Parathyroid adenoma (tissue), 2 donors: ENCODE results near the gene ALPI.
"Not testable (repeated sequence)": the region's sequence is repeated elsewhere in the genome, so short reads cannot be mapped to it uniquely, and the experiment has no call there.

ENCODE experiments used
- H2AFZ ChIP-seq: fragments of 300-600 bp; sonication (generic); one replicate; pipeline ENCODE4 v1.7.0; 2017; ENCODE audit warnings: antibody characterized with exemption, mild to moderate bottlenecking
- H3K27ac ChIP-seq: fragments of 300-600 bp; sonication (generic); one replicate; pipeline ENCODE4 v1.7.0; 2017
- H3K27me3 ChIP-seq: fragments of 300-600 bp; sonication (generic); one replicate; pipeline ENCODE4 v1.7.0; 2017; ENCODE audit warnings: low read length; ENCODE audit not compliant: control insufficient read depth, insufficient read depth
- H3K36me3 ChIP-seq: fragments of 300-600 bp; sonication (generic); one replicate; pipeline ENCODE4 v1.7.0; 2017; ENCODE audit warnings: low read length; ENCODE audit not compliant: control insufficient read depth, insufficient read depth
- H3K4me1 ChIP-seq: fragments of 300-600 bp; sonication (generic); one replicate; pipeline ENCODE4 v1.7.0; 2017; ENCODE audit warnings: control low read depth
- H3K4me2 ChIP-seq: fragments of 300-600 bp; sonication (generic); one replicate; pipeline ENCODE4 v1.7.0; 2017; ENCODE audit warnings: low read length
- H3K4me3 ChIP-seq: fragments of 300-600 bp; sonication (generic); one replicate; pipeline ENCODE4 v1.7.0; 2017; ENCODE audit warnings: low read depth, low read length
- H3K79me2 ChIP-seq: fragments of 300-600 bp; sonication (generic); one replicate; pipeline ENCODE4 v1.7.0; 2017; ENCODE audit warnings: control low read depth
- H3K9ac ChIP-seq: fragments of 300-600 bp; sonication (generic); one replicate; pipeline ENCODE4 v1.7.0; 2017; ENCODE audit warnings: mild to moderate bottlenecking
- H3K9me3 ChIP-seq: fragments of 300-600 bp; sonication (generic); one replicate; pipeline ENCODE4 v1.7.0; 2017; ENCODE audit warnings: low read length; ENCODE audit not compliant: control insufficient read depth
- CTCF ChIP-seq: fragments of 300-600 bp; sonication (generic); IDR thresholded peaks from one replicate; pipeline ENCODE4 v1.7.0; 2017; ENCODE audit warnings: antibody characterized with exemption, mild to moderate bottlenecking
- donor health status: primary hyperparathyroidism.

The ALPI gene

GRCh38 chr2:232443669-232444408 is 12.1 kb upstream of the ALPI start:
- H3K4me1 ChIP-seq, H3K9me3 ChIP-seq, H3K27ac ChIP-seq, H3K27me3 ChIP-seq, H3K36me3 ChIP-seq, H3K4me3 ChIP-seq, H3K4me2 ChIP-seq, H3K9ac ChIP-seq, H3K79me2 ChIP-seq, H2AFZ ChIP-seq: not testable (repeated sequence)

GRCh38 chr2:232444409-232445148 is 11.4 kb upstream of the ALPI start:
- Histone ChIP-seq H3K9ac (no peak overlapping the region), H3K4me1 (no peaks in the 10 kb centered on the region), H3K4me2 (no peak overlapping the region), H3K79me2 (no peaks in the 10 kb centered on the region), H3K36me3 (no peaks in the 10 kb centered on the region), H3K27ac (no peak overlapping the region), H3K9me3 (no peaks in the 10 kb centered on the region), H2AFZ (no peak overlapping the region), H3K27me3 (no peaks in the 10 kb centered on the region), H3K4me3 (no peak overlapping the region)
- peak; percentile 38 for TF ChIP-seq CTCF

- not testable (repeated sequence) for H3K4me3 ChIP-seq, H3K4me2 ChIP-seq, H3K36me3 ChIP-seq, H3K4me1 ChIP-seq, H3K9ac ChIP-seq, H3K27me3 ChIP-seq, H3K27ac ChIP-seq, H3K9me3 ChIP-seq, H2AFZ ChIP-seq, H3K79me2 ChIP-seq
Observed at GRCh38 chr2:232445149-232445885, 10.6 kb upstream of the ALPI start.

GRCh38 chr2:232446266-232446777 is 9.6 kb upstream of the ALPI start:
- H3K4me3 ChIP-seq, H3K79me2 ChIP-seq, H3K36me3 ChIP-seq, H3K4me2 ChIP-seq, H3K4me1 ChIP-seq, H3K9ac ChIP-seq, H3K27ac ChIP-seq, H3K27me3 ChIP-seq, H2AFZ ChIP-seq, H3K9me3 ChIP-seq: not testable (repeated sequence)

- Histone ChIP-seq H3K4me3 (no peak overlapping the region), H3K36me3 (no peaks in the 10 kb centered on the region), H2AFZ (no peak overlapping the region), H3K4me2 (no peak overlapping the region), H3K9ac (no peak overlapping the region), H3K27me3 (no peaks in the 10 kb centered on the region), H3K79me2 (no peaks in the 10 kb centered on the region), H3K9me3 (no peaks in the 10 kb centered on the region), H3K27ac (no peak overlapping the region), H3K4me1 (no peaks in the 10 kb centered on the region)
- TF ChIP-seq CTCF, result no peak
Observed at GRCh38 chr2:232447091-232447620, 8.8 kb upstream of the ALPI start.
